Loucy (cell line): ENCODE measurements around the gene MACO1.

Experiments
- H2AFZ ChIP-seq: fragments of 200-600 bp; sonication (generic); 2 replicates; pipeline ENCODE4 v1.6.0; 2016; ENCODE audit warnings: antibody characterized with exemption, mild to moderate bottlenecking, low read length, moderate library complexity
- H3F3A ChIP-seq: fragments of 200-600 bp; 2 replicates; pipeline ENCODE4 v1.6.0; 2016; ENCODE audit warnings: antibody characterized with exemption, low read depth, mild to moderate bottlenecking
- H3K27me3 ChIP-seq: fragments of 200-600 bp; sonication (generic); 2 replicates; pipeline ENCODE4 v1.6.1; 2014; ENCODE audit warnings: low read length, mild to moderate bottlenecking; ENCODE audit not compliant: insufficient read depth, poor library complexity, severe bottlenecking
- H3K36me3 ChIP-seq: fragments of 200-600 bp; sonication (generic); 2 replicates; pipeline ENCODE4 v1.6.1; 2016; ENCODE audit warnings: low read length; ENCODE audit not compliant: insufficient read depth
- H3K4me1 ChIP-seq: fragments of 200-600 bp; sonication (generic); 2 replicates; pipeline ENCODE4 v1.5.1; 2014; ENCODE audit warnings: low read length, mild to moderate bottlenecking; ENCODE audit not compliant: insufficient read depth, poor library complexity, severe bottlenecking
- H3K4me2 ChIP-seq: fragments of 200-600 bp; sonication (generic); 2 replicates; pipeline ENCODE4 v1.6.0; 2014; ENCODE audit warnings: antibody characterized with exemption, low read length, low read depth, mild to moderate bottlenecking; ENCODE audit not compliant: poor library complexity, severe bottlenecking
- H3K4me3 ChIP-seq: fragments of 200-600 bp; sonication (generic); 2 replicates; pipeline ENCODE4 v1.5.1; 2014; ENCODE audit warnings: low read length, mild to moderate bottlenecking, mixed read lengths; ENCODE audit not compliant: poor library complexity, severe bottlenecking
- H3K79me2 ChIP-seq: fragments of 200-600 bp; sonication (generic); 2 replicates; pipeline ENCODE4 v1.6.1; 2014; ENCODE audit warnings: low read length; ENCODE audit not compliant: insufficient read depth
- H3K9ac ChIP-seq: fragments of 200-600 bp; sonication (generic); 2 replicates; pipeline ENCODE4 v1.6.0; 2014; ENCODE audit warnings: mild to moderate bottlenecking, low read depth, low read length, moderate library complexity; ENCODE audit not compliant: poor library complexity, severe bottlenecking
- H3K9me2 ChIP-seq: fragments of 200-600 bp; sonication (generic); replicated peaks from 2 replicates; pipeline ENCODE4 v1.6.1; 2016; ENCODE audit warnings: low read depth, low read length, mixed read lengths
- H3K9me3 ChIP-seq: fragments of 200-600 bp; sonication (generic); 2 replicates; pipeline ENCODE4 v1.6.1; 2014; ENCODE audit warnings: mild to moderate bottlenecking, antibody characterized with exemption, low read length, low read depth; ENCODE audit not compliant: insufficient read depth
- H4K20me1 ChIP-seq: fragments of 200-600 bp; sonication (generic); 2 replicates; pipeline ENCODE4 v1.6.0; 2014; ENCODE audit warnings: antibody characterized with exemption, low read length, mild to moderate bottlenecking; ENCODE audit not compliant: insufficient read depth, poor library complexity, severe bottlenecking
- EZH2phosphoT487 ChIP-seq: fragments of 200-600 bp; IDR thresholded peaks from 2 replicates; pipeline ENCODE4 v1.6.1; 2018; ENCODE audit warnings: antibody characterized with exemption, mild to moderate bottlenecking, moderate library complexity, borderline replicate concordance
- TF ChIP-seq, protein P1 (sequence below): fragments of 200-600 bp; sonication (generic); conservative IDR thresholded peaks from 2 replicates; pipeline ENCODE4 v1.5.1; 2014; ENCODE audit warnings: mild to moderate bottlenecking, antibody characterized with exemption, low read length

The MACO1 gene

DNA sequence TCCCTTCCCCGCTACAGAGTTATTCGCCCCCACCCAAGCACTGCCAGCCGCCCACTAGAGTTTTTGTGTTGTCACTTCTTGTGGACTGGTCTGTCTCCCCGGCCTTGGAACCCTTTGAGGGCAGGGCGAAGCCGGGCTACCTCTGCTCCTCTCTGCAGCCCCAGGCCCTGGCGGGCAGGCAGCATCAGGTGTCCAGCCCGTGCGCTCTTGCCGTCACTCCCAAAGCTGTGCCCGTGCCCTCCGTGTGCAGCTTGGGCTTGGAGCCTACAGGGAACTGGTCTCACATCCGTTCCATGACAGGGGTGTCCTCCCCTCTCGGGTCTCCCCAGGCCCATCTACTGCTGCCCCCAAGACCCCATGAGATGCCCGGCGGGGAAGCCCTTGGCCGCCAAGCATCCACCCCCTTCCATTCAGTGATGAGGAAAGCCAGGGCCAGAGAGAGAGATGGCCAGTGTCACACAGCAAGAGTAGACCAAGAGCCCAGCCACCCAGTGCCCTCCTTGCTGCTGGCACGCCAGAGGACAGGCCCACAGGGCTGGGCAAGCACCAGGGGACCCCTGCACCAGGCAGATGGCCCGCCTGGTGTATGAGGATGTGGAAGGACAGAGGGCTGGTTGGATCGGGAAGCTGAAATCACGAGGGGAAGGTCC, 97.4 kb downstream of the MACO1 start:
- H3K9me2 ChIP-seq = no peaks in the 10 kb centered on the region
- no peaks in the 10 kb centered on the region for H3K4me1 ChIP-seq
- no peak overlapping the region for H3K9ac ChIP-seq
- no peaks in the 10 kb centered on the region for H3K36me3 ChIP-seq
- no peak for TF ChIP-seq EZH2phosphoT487
- TF ChIP-seq, protein P1, sequence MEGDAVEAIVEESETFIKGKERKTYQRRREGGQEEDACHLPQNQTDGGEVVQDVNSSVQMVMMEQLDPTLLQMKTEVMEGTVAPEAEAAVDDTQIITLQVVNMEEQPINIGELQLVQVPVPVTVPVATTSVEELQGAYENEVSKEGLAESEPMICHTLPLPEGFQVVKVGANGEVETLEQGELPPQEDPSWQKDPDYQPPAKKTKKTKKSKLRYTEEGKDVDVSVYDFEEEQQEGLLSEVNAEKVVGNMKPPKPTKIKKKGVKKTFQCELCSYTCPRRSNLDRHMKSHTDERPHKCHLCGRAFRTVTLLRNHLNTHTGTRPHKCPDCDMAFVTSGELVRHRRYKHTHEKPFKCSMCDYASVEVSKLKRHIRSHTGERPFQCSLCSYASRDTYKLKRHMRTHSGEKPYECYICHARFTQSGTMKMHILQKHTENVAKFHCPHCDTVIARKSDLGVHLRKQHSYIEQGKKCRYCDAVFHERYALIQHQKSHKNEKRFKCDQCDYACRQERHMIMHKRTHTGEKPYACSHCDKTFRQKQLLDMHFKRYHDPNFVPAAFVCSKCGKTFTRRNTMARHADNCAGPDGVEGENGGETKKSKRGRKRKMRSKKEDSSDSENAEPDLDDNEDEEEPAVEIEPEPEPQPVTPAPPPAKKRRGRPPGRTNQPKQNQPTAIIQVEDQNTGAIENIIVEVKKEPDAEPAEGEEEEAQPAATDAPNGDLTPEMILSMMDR = no peak
- H4K20me1 ChIP-seq = no peaks in the 10 kb centered on the region
- no peaks in the 10 kb centered on the region for H3K9me3 ChIP-seq
- no peaks in the 10 kb centered on the region for H3K79me2 ChIP-seq
- H3K27me3 ChIP-seq = no peaks in the 10 kb centered on the region
- H3K4me3 ChIP-seq = no peak overlapping the region
- H3F3A ChIP-seq = no peaks in the 10 kb centered on the region
- H2AFZ ChIP-seq = no peak overlapping the region
- H3K4me2 ChIP-seq = no peak overlapping the region

DNA sequence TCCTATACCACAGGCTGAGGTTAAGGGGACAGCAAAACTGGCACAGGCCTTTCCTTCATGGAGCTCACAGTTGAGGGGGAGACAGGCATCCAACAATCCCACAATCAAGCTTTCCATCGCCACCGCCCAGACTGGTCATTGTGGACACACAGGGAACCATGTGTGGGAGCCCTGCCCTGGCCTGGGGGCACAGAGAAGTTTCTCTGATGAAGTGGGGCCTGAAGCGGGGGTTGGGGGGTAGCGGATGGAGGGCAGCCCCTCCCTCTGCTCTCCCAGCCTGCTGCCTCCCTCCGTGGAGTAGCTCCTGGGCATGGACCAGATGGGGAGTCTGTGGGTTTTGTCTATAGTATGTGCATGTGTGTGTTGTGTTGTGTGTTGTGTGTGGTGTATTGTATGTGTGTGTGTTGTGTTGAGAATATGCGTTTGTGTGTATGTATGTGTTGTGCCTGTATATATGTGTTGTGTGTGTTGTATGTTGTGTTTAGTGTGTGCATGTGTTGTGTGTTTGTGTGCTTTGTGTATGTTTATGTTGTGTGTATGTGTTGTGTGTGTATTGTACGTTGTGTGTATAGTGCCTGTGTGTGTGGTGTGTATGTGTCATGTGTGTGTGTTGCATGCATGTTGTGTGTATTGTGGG, 98.3 kb downstream of the MACO1 start:
- H2AFZ ChIP-seq = no peak overlapping the region
- H3K9ac ChIP-seq = no peak overlapping the region
- H3K4me3 ChIP-seq = no peak overlapping the region
- no peaks in the 10 kb centered on the region for H3K27me3 ChIP-seq
- H3K36me3 ChIP-seq = no peaks in the 10 kb centered on the region
- H3F3A ChIP-seq = no peaks in the 10 kb centered on the region
- no peak overlapping the region for H3K4me2 ChIP-seq
- H3K79me2 ChIP-seq = no peaks in the 10 kb centered on the region
- H3K4me1 ChIP-seq = no peaks in the 10 kb centered on the region
- no peaks in the 10 kb centered on the region for H3K9me2 ChIP-seq
- no peaks in the 10 kb centered on the region for H3K9me3 ChIP-seq
- TF ChIP-seq EZH2phosphoT487 = no peak
- TF ChIP-seq, protein P1 = no peak
- H4K20me1 ChIP-seq = no peaks in the 10 kb centered on the region

DNA sequence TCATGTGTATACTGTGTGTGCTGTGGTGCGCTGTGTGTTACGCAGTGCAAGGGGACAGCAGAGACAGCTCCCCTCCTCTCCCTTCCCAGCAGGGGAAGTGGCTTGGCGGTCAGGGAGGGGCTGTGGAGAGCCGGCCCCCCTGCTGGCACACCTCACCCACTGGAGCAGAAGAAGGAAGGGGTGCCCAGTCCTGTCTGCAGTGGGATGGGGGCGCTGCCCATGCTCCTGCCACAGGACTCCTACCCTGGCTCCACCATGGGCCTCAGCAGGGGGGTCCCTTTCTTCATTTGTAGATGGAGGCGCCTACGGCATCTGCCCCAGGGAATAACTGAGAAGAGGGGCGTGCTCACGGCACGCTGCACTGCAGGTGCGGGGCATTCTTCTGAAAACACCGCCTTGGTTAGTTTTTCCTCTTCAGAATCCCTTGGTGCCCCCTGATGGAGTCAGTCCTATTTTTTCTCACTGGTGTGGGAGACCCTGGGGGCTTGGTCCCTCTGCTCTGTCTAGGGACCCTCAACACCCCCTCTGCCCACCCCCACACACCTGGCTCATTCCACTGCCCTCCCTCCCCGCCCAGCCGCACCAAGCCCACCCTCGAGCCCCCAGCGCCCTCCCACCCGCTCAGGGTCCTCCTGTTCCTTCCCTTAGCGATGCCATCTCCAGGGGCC, 99.0 kb downstream of the MACO1 start:
- no peaks in the 10 kb centered on the region for H3K9me3 ChIP-seq
- no peaks in the 10 kb centered on the region for H3F3A ChIP-seq
- no peaks in the 10 kb centered on the region for H3K36me3 ChIP-seq
- H3K4me3 ChIP-seq = no peak overlapping the region
- TF ChIP-seq, protein P1 = no peak
- TF ChIP-seq EZH2phosphoT487 = no peak
- no peaks in the 10 kb centered on the region for H3K27me3 ChIP-seq
- H3K79me2 ChIP-seq = no peaks in the 10 kb centered on the region
- H3K9ac ChIP-seq = no peak overlapping the region
- H4K20me1 ChIP-seq = no peaks in the 10 kb centered on the region
- no peak overlapping the region for H3K4me2 ChIP-seq
- no peaks in the 10 kb centered on the region for H3K9me2 ChIP-seq
- H2AFZ ChIP-seq = no peak overlapping the region
- no peaks in the 10 kb centered on the region for H3K4me1 ChIP-seq
